ENCODE data around the gene ZNRF1.

DNA sequence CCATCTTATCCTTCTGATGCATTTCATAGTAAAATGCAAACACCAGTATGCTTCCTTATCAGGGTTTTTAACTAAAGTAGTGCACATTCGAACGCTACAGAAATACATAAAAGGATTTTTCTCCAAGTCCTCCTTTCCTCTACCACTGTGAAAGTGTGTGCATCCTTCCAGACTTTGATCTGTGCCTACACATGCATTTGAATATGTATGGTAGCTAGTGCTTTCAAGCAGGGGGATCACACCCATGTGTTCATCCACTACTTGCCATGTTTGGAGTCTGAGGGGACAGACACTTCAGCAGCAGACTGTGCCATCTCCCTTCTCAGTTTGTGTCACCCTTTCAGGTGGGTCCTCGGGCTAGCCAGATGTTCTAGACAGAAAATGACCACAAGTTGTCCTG, 102.8 kb downstream of the ZNRF1 start:
- TF ChIP-seq, protein P1, sequence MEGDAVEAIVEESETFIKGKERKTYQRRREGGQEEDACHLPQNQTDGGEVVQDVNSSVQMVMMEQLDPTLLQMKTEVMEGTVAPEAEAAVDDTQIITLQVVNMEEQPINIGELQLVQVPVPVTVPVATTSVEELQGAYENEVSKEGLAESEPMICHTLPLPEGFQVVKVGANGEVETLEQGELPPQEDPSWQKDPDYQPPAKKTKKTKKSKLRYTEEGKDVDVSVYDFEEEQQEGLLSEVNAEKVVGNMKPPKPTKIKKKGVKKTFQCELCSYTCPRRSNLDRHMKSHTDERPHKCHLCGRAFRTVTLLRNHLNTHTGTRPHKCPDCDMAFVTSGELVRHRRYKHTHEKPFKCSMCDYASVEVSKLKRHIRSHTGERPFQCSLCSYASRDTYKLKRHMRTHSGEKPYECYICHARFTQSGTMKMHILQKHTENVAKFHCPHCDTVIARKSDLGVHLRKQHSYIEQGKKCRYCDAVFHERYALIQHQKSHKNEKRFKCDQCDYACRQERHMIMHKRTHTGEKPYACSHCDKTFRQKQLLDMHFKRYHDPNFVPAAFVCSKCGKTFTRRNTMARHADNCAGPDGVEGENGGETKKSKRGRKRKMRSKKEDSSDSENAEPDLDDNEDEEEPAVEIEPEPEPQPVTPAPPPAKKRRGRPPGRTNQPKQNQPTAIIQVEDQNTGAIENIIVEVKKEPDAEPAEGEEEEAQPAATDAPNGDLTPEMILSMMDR (IDR thresholded peaks at IDR 0.05; ENCODE audit: low read depth, low read length, missing input control): no peak
- TF ChIP-seq, protein P2, sequence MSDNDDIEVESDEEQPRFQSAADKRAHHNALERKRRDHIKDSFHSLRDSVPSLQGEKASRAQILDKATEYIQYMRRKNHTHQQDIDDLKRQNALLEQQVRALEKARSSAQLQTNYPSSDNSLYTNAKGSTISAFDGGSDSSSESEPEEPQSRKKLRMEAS (IDR thresholded peaks at IDR 0.05): no peak
